Smooth muscle cell (in vitro differentiated cells): ENCODE results near the gene C15orf62. TPM values are rescaled to one million over a fixed set of nuclear protein-coding genes. Genes with fewer than 3 reads are reported as not detected.

Source experiments
- DNase-seq: peaks from one replicate; lab custom pipeline; 2025; ENCODE audit not compliant: unreplicated experiment; lab: John Stamatoyannopoulos, UW
- H2AFZ ChIP-seq: fragments of 200-600 bp; sonication (generic); 2 replicates; pipeline ENCODE4 v1.6.0; 2016; ENCODE audit warnings: antibody characterized with exemption, low read depth, mild to moderate bottlenecking
- H3F3A ChIP-seq: fragments of 200-600 bp; sonication (generic); 2 replicates; pipeline ENCODE4 v1.6.0; 2017; ENCODE audit warnings: antibody characterized with exemption, low read depth
- H3K27ac ChIP-seq: fragments of 200-600 bp; sonication (generic); 2 replicates; pipeline ENCODE4 v1.5.1; 2016; ENCODE audit warnings: low read depth, mild to moderate bottlenecking
- H3K27me3 ChIP-seq: fragments of 200-600 bp; sonication (generic); 2 replicates; pipeline ENCODE4 v1.6.1; 2016; ENCODE audit warnings: low read depth, mild to moderate bottlenecking
- H3K36me3 ChIP-seq: fragments of 200-600 bp; sonication (generic); 2 replicates; pipeline ENCODE4 v1.5.1; 2016; ENCODE audit warnings: low read depth
- H3K4me1 ChIP-seq: fragments of 200-600 bp; sonication (generic); 2 replicates; pipeline ENCODE4 v1.5.1; 2016; ENCODE audit warnings: low read depth
- H3K4me2 ChIP-seq: fragments of 200-600 bp; sonication (generic); 2 replicates; pipeline ENCODE4 v1.6.0; 2016; ENCODE audit warnings: mild to moderate bottlenecking
- H3K4me3 ChIP-seq: fragments of 200-600 bp; sonication (generic); 2 replicates; pipeline ENCODE4 v1.5.1; 2016; ENCODE audit warnings: mild to moderate bottlenecking
- H3K79me2 ChIP-seq: fragments of 200-600 bp; sonication (generic); 2 replicates; pipeline ENCODE4 v1.6.0; 2016; ENCODE audit warnings: low read depth, mild to moderate bottlenecking
- H3K9ac ChIP-seq: fragments of 200-600 bp; sonication (generic); 2 replicates; pipeline ENCODE4 v1.6.0; 2016; ENCODE audit warnings: low read depth
- H3K9me3 ChIP-seq: fragments of 200-600 bp; sonication (generic); replicated peaks from 2 replicates; pipeline ENCODE4 v1.5.1; 2016; ENCODE audit warnings: low read depth
- H4K20me1 ChIP-seq: fragments of 200-600 bp; sonication (generic); 2 replicates; pipeline ENCODE4 v1.6.0; 2016; ENCODE audit warnings: low read depth
- WGBS: methylation state at CpG from one replicate; pipeline ENCODE4 v1.1.7; 2016; ENCODE audit warnings: low lambda C conversion rate; 5-methylcytosine and 5-hydroxymethylcytosine counted together
- polyA plus RNA-seq: library from polyadenylated mRNA; unstranded; fragments of >200 nt; fragmentation: Nextera tagmentation; extraction: Ambion mirVana; gene quantifications from 2 replicates; pipeline ENCODE4 v1.2.1, GENCODE V29; 2016
- total RNA-seq: library from RNA; depleted of rRNA; stranded (reverse); fragments of >200 nt; gene quantifications from 2 replicates; pipeline ENCODE4 v1.2.3, GENCODE V29; 2014
- TF ChIP-seq, protein P1 (sequence below): fragments of 200-600 bp; sonication (generic); IDR thresholded peaks from 2 replicates; pipeline ENCODE4 v1.5.1; 2017; ENCODE audit warnings: borderline replicate concordance, mild to moderate bottlenecking, antibody characterized with exemption; ENCODE audit not compliant: insufficient read depth, poor library complexity, severe bottlenecking

C15orf62 gene
- total and polyA plus RNA-seq, 2 experiments from 2014 or later, result 0.35 to 0.63 TPM

DNA sequence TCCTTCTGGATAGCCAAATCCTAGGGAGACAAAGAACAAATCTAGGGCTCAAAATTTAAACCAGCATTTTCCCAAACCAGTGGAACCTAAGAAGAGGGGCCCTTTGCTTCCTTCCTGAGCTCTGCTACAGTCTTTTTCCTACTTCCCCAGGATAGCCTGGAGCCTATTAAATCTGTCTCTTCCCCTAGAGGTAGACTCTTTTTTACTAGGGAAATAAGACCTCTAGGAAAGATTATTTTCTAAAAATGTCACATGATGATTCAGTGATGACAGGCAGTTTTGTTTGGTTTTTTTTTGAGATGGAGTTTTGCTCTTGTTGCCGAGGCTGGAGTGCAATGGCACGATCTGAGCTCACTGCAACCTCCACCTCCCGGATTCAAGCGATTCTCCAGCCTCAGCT lies 33.2 kb upstream of the C15orf62 start:
- Histone ChIP-seq H3K9ac (no peak overlapping the region), H3K36me3 (peaks cover 7% of the 10 kb centered on the region), H3K9me3 (no peaks in the 10 kb centered on the region), H4K20me1 (no peaks in the 10 kb centered on the region), H3K27ac (no peak overlapping the region), H3K4me2 (no peak overlapping the region), H3K27me3 (no peaks in the 10 kb centered on the region), H3F3A (no peaks in the 10 kb centered on the region), H3K4me1 (no peaks in the 10 kb centered on the region), H3K79me2 (no peaks in the 10 kb centered on the region), H2AFZ (no peak overlapping the region), H3K4me3 (no peak overlapping the region)
- no peak for DNase-seq
- WGBS, result 90% methylated on average over 4 of the region's 4 CpGs
- TF ChIP-seq, protein P1, sequence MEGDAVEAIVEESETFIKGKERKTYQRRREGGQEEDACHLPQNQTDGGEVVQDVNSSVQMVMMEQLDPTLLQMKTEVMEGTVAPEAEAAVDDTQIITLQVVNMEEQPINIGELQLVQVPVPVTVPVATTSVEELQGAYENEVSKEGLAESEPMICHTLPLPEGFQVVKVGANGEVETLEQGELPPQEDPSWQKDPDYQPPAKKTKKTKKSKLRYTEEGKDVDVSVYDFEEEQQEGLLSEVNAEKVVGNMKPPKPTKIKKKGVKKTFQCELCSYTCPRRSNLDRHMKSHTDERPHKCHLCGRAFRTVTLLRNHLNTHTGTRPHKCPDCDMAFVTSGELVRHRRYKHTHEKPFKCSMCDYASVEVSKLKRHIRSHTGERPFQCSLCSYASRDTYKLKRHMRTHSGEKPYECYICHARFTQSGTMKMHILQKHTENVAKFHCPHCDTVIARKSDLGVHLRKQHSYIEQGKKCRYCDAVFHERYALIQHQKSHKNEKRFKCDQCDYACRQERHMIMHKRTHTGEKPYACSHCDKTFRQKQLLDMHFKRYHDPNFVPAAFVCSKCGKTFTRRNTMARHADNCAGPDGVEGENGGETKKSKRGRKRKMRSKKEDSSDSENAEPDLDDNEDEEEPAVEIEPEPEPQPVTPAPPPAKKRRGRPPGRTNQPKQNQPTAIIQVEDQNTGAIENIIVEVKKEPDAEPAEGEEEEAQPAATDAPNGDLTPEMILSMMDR, result no peak

DNA sequence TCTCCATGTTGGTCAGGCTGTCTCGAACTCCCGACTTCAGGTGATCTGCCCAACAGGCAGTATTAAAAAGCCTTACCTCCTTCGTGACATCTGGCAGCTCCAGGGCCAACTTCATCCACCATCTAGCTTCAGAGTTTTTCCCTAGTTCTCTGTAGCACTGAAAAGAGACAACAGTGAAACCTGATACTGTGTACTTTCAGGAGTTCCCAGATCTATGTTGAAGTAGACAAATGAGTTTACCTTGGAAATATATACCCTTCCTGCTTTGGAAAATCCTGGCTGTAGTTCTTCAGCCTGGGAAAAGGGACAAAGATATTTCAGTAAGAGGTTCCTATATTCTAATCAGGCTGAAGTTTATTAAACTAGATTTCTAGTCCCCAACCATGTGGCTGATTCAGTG lies 32.7 kb upstream of the C15orf62 start:
- H3K9ac ChIP-seq, result no peak overlapping the region
- H3K79me2 ChIP-seq, result no peaks in the 10 kb centered on the region
- H3K36me3 ChIP-seq, result peaks cover 7% of the 10 kb centered on the region
- no peaks in the 10 kb centered on the region for H3K27me3 ChIP-seq
- no peaks in the 10 kb centered on the region for H3K4me1 ChIP-seq
- no peaks in the 10 kb centered on the region for H3K9me3 ChIP-seq
- H3F3A ChIP-seq, result no peaks in the 10 kb centered on the region
- no peaks in the 10 kb centered on the region for H4K20me1 ChIP-seq
- H3K4me3 ChIP-seq, result no peak overlapping the region
- TF ChIP-seq, protein P1, result no peak
- WGBS, result 92% methylated on average over 3 of the region's 3 CpGs
- H2AFZ ChIP-seq, result no peak overlapping the region
- DNase-seq, result no peak
- H3K4me2 ChIP-seq, result no peak overlapping the region
- no peak overlapping the region for H3K27ac ChIP-seq

DNA sequence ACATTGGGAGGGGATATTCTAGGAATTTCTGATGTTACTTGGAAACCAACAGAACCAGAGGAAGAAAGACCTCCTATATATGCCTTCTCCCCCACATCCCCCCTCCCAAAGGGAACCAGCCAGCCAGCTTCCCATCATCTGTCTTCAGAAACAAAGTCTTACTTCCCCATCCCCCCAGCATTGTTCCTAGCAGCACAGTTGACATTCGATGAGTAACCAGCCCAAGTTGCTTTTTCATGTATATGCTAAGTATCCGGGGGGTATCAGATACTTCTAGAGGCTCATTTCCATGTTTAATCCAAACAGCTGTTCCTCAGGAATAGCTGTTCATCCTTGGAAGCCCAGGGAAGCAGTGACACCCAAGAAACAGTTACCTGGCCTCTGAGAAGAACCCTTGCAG lies 30.7 kb upstream of the C15orf62 start:
- Histone ChIP-seq H3K4me2 (no peak overlapping the region), H3K27ac (no peak overlapping the region), H3K27me3 (no peaks in the 10 kb centered on the region), H3F3A (no peaks in the 10 kb centered on the region), H3K4me3 (no peak overlapping the region), H4K20me1 (no peaks in the 10 kb centered on the region), H3K9ac (no peak overlapping the region), H3K4me1 (no peaks in the 10 kb centered on the region), H3K79me2 (no peaks in the 10 kb centered on the region), H2AFZ (no peak overlapping the region), H3K9me3 (no peaks in the 10 kb centered on the region), H3K36me3 (peaks cover 7% of the 10 kb centered on the region)
- WGBS, result 77% methylated on average over 2 of the region's 2 CpGs
- TF ChIP-seq, protein P1, result no peak
- DNase-seq, result no peak

DNA sequence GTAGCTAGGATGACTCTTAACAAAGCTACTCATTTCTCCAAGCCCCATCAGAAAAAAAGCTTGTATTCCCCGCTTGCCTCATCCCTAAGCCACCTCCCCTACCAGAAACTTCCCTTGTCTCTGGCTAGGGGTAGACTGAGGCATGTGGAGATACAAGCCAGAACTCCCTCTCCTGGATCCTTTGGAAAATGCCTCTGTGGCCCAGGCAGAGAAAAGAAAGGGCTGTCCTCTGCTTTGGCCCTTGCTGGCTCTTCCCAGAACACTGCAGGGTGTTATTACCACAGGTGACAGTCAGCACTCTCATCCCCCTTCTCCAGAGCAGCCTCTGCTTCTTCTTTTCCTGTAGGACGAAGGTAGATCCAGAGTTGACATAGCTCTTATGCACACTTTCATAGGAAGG lies 29.9 kb upstream of the C15orf62 start:
- no peak overlapping the region for H2AFZ ChIP-seq
- no peaks in the 10 kb centered on the region for H3K27me3 ChIP-seq
- H3K4me1 ChIP-seq, result no peaks in the 10 kb centered on the region
- WGBS, result 98% methylated on average over 2 of the region's 2 CpGs
- H3K36me3 ChIP-seq, result peaks cover 7% of the 10 kb centered on the region
- H3K9ac ChIP-seq, result no peak overlapping the region
- no peaks in the 10 kb centered on the region for H3K9me3 ChIP-seq
- no peaks in the 10 kb centered on the region for H3F3A ChIP-seq
- no peak overlapping the region for H3K4me3 ChIP-seq
- no peak for DNase-seq
- TF ChIP-seq, protein P1, result no peak
- no peaks in the 10 kb centered on the region for H4K20me1 ChIP-seq
- no peaks in the 10 kb centered on the region for H3K79me2 ChIP-seq
- no peak overlapping the region for H3K4me2 ChIP-seq
- H3K27ac ChIP-seq, result no peak overlapping the region
